HG03432 (cell line): ENCODE data around the gene LGR6.

ENCODE experiments used
- ATAC-seq: cut with Tn5 transposase; IDR thresholded peaks from one replicate; pipeline ENCODE4 v1.9.1; 2021; ENCODE audit warnings: mild to moderate bottlenecking, moderate library complexity; ENCODE audit not compliant: unreplicated experiment

The LGR6 gene

GRCh38 chr1:202197653-202198365 is 4.2 kb downstream of the LGR6 start:
- ATAC-seq: no peak

GRCh38 chr1:202198366-202198724 is 4.7 kb downstream of the LGR6 start:
- ATAC-seq: no peak

- ATAC-seq: no peak
Observed at GRCh38 chr1:202199040-202199889, 5.7 kb downstream of the LGR6 start.

GRCh38 chr1:202200112-202200548 is 6.5 kb downstream of the LGR6 start:
- ATAC-seq: no peak

GRCh38 chr1:202200669-202201068 is 7.1 kb downstream of the LGR6 start:
- ATAC-seq: no peak

- no peak for ATAC-seq
Observed at GRCh38 chr1:202201266-202201665, 7.7 kb downstream of the LGR6 start.

GRCh38 chr1:202201971-202202370 is 8.4 kb downstream of the LGR6 start:
- ATAC-seq: no peak

GRCh38 chr1:202202500-202203168 is 9.0 kb downstream of the LGR6 start:
- ATAC-seq: no peak

GRCh38 chr1:202203238-202204039 is 9.8 kb downstream of the LGR6 start:
- no peak for ATAC-seq

- no peak for ATAC-seq
Observed at GRCh38 chr1:202204065-202204464, 10.5 kb downstream of the LGR6 start.

- ATAC-seq: no peak
Observed at GRCh38 chr1:202205523-202206190, 12.1 kb downstream of the LGR6 start.

GRCh38 chr1:202207292-202207691 is 13.7 kb downstream of the LGR6 start:
- ATAC-seq: no peak

- no peak for ATAC-seq
Observed at GRCh38 chr1:202208351-202208857, 14.8 kb downstream of the LGR6 start.

GRCh38 chr1:202210385-202210784 is 16.8 kb downstream of the LGR6 start:
- ATAC-seq: no peak

- ATAC-seq: no peak
Observed at GRCh38 chr1:202210969-202211368, 17.4 kb downstream of the LGR6 start.

GRCh38 chr1:202212787-202213186 is 19.2 kb downstream of the LGR6 start:
- no peak for ATAC-seq

- ATAC-seq: no peak
Observed at GRCh38 chr1:202213361-202214088, 19.9 kb downstream of the LGR6 start.

GRCh38 chr1:202214089-202214843 is 20.7 kb downstream of the LGR6 start:
- no peak for ATAC-seq
